Measurements from ENCODE around the gene DTNB. TPM values are rescaled to one million over a fixed set of nuclear protein-coding genes. Genes with fewer than 3 reads are reported as not detected.
"Not testable (repeated sequence)": the region's sequence is repeated elsewhere in the genome, so short reads cannot be mapped to it uniquely, and the experiment has no call there.

Gene DTNB
- total RNA-seq, 1 donor from 2014 or later, result 28.9 TPM

DNA sequence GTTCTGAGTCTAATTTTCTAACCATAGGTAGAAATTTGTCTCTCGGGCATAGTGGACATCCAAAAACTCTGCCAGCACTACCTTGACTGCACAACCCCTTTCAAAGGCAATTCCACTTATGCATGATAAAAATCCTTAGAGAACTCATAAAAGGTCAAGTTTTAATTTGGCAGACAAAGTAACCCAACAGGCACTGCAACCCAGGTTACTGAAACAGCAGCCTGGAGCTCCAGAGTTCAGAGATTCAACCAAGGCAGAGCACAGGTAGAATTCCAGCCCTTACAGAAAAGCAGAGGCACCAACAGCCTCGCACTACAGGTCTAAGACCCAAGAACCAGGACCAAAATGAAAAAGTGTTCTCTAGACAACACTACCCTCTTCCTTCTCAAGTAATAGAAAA, 1.8 kb downstream of the DTNB start:
- H3K36me3 Mint-ChIP-seq (ENCODE audit: low read depth), result peaks cover 1% of the 10 kb centered on the region
- intact Hi-C loops (cut with micrococcal nuclease), result loop anchor here (2.0 kb wide), 1 partner anchor 181 kb away; no protein-coding TSS in a partner anchor
- no peak for DNase-seq (ENCODE audit: low spot score)
- no peak overlapping the region for H3K27ac Mint-ChIP-seq
- H3K4me3 Mint-ChIP-seq, result peak overlapping the region; percentile 82
- H3K4me1 Mint-ChIP-seq (ENCODE audit: low read depth), result peaks cover 38% of the 10 kb centered on the region
- H3K27me3 Mint-ChIP-seq (ENCODE audit: insufficient read depth), result peaks cover 26% of the 10 kb centered on the region
- no peaks in the 10 kb centered on the region for H3K9me3 Mint-ChIP-seq

DNA sequence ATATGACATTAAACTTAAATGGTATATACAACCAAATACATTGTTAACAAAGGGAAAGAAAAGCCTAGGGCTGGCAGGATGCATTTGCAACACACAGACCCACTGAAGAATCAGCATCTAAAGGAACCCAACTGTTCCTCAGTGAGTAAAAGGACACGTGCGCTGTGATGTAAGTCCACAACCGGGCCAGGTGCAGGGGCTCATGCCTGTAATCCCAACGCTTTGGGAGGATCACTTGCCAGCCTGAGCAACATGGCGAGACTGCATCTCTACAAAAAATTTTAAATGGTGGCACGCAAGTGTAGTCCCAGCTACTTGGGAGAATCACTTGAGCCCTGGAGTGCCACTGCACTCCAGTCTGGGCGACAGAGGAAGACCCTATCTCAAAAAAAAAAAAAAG, 3.9 kb downstream of the DTNB start:
- intact Hi-C loops (cut with micrococcal nuclease), result no loop called here
- Mint-ChIP-seq H3K27me3 (ENCODE audit: insufficient read depth) (peaks cover 15% of the 10 kb centered on the region), H3K27ac (no peak overlapping the region), H3K4me1 (ENCODE audit: low read depth) (peaks cover 43% of the 10 kb centered on the region), H3K4me3 (no peak overlapping the region), H3K36me3 (ENCODE audit: low read depth) (peaks cover 1% of the 10 kb centered on the region), H3K9me3 (no peaks in the 10 kb centered on the region)
- DNase-seq (ENCODE audit: low spot score), result no peak

DNA sequence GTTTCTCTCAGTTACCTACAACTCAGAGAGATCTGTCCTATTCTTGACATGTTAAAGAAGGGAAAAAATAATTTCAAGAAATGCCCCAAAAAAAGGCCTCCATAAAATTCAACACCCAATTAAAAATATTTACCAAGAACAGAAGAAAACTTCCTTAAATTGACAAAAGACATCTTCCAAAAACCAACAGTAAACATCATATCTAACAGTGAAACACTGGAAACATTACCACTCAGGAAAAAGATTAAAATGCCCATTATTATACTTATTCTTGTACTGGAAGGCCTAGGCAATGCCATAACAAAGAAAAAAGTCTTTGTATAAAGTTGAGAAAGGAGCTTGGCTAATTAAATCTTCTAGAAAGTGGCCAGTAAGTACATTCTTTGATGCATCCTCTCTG, 7.2 kb downstream of the DTNB start:
- peaks cover 16% of the 10 kb centered on the region for H3K27me3 Mint-ChIP-seq (ENCODE audit: insufficient read depth)
- H3K4me3 Mint-ChIP-seq, result no peak overlapping the region
- H3K9me3 Mint-ChIP-seq, result no peaks in the 10 kb centered on the region

DNA sequence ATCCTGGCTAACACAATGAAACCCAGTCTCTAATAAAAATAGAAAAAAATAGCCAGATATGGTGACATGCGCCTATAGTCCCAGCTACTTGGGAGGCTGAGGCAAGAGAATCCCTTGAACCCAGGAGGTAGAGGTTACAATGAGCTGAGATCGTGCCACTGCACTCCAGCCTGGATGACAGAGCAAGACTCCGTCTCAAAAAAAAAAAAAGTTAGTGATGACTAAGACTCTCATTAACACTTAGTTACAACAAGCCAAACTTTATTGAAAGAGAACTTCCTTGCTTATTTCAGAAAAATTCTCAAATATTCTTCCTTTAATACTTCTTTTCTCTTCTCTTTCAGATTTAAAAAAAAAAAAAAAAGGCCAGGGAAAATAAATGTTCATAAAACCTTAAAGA, 7.9 kb downstream of the DTNB start:
- H3K36me3 Mint-ChIP-seq (ENCODE audit: low read depth); H3K27ac Mint-ChIP-seq; H3K4me3 Mint-ChIP-seq; intact Hi-C loops (cut with micrococcal nuclease); DNase-seq (ENCODE audit: low spot score); H3K9me3 Mint-ChIP-seq: not testable (repeated sequence)
- Mint-ChIP-seq H3K4me1 (ENCODE audit: low read depth) (peaks cover 22% of the 10 kb centered on the region), H3K27me3 (ENCODE audit: insufficient read depth) (peaks cover 12% of the 10 kb centered on the region)

More for the DNA sequence above, 7.2 kb downstream of the DTNB start:
- H3K4me1 Mint-ChIP-seq (ENCODE audit: low read depth), result peaks cover 30% of the 10 kb centered on the region
- no peak for DNase-seq (ENCODE audit: low spot score)
- peaks cover 1% of the 10 kb centered on the region for H3K36me3 Mint-ChIP-seq (ENCODE audit: low read depth)
- H3K27ac Mint-ChIP-seq, result no peak overlapping the region
- intact Hi-C loops (cut with micrococcal nuclease), result no loop called here

DNA sequence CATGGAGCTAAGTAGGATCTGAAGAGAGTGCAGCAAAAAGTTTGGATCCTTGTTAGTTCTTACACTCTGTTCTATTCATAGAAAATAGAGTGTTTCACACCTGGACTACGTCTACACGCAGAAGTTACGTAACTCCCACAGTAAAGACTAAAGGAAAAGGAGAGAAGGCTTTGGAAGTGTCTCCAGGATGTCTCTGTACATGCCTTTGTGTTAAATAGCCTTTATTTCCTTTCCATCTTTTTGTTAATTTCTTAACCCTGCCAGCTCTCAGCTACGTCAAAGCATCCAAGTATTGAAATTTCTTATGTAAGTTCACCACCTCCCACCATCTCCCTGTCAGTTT, 8.4 kb downstream of the DTNB start:
- peaks cover 1% of the 10 kb centered on the region for H3K36me3 Mint-ChIP-seq (ENCODE audit: low read depth)
- H3K9me3 Mint-ChIP-seq, result no peaks in the 10 kb centered on the region
- no peak overlapping the region for H3K4me3 Mint-ChIP-seq
- no peak for DNase-seq (ENCODE audit: low spot score)
- H3K4me1 Mint-ChIP-seq (ENCODE audit: low read depth), result peaks cover 19% of the 10 kb centered on the region
- intact Hi-C loops (cut with micrococcal nuclease), result loop anchor here (1.0 kb wide), 1 partner anchor 58 kb away; no protein-coding TSS in a partner anchor
- H3K27me3 Mint-ChIP-seq (ENCODE audit: insufficient read depth), result peaks cover 10% of the 10 kb centered on the region
- H3K27ac Mint-ChIP-seq, result no peak overlapping the region

DNA sequence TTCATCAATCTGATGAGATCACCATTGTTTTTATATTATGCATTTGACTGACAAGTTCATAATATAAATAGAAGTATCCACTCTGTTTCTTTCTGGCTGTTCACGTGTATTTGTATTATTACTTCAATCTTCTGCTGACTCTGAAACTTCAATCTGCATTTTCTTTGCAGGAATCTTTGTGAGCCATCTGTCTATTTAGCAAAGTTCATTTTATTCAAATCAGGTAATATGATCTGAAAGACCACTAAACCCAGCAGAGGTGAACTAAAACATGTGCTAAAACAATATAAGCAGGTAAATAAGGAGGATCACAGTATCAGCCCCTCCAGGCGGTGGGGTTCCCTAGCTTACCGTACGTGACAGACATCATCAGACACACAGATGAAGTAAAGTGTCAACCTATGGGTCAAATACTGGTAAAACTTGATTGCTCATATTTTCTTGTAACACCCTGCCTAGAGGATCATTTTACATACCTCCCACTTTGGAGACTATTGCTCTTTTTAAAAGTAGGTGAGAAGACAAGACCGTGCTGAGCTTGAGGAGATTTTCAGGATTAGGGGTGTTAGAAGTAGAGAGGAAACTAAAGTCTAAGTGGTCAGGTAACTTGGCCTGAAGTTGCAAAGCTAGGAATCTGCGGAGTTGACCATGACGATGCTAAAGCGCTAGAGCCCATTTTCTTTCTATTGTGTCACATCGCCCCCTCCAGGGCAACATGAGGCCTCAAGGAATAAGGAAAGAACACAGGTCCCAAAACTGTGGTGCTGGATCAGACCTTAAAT, 9.0 kb downstream of the DTNB start:
- Mint-ChIP-seq H3K36me3 (ENCODE audit: low read depth) (peaks cover 1% of the 10 kb centered on the region), H3K27me3 (ENCODE audit: insufficient read depth) (peaks cover 8% of the 10 kb centered on the region)

DNA sequence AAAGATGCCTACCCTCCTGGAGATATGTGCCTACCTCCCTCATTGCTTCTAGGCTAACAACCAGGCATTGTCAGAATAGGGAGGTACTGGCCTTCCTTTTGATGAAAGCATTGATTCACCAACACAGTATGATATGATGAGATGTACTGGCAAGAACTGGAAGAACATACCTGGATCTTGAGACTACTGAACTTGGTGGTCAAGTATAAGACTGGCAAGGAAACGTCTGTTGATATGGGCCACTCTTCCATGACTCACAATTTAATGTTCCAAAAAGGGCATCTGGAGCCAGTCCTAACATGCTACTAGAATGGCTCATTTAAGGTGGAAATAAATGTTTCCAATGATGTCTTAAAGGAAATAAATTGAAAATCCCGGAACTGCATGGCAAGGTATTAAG, 18.1 kb downstream of the DTNB start:
- H3K4me3 Mint-ChIP-seq, result no peak overlapping the region
- intact Hi-C loops (cut with micrococcal nuclease), result no loop called here

More for the DNA sequence above, 9.0 kb downstream of the DTNB start:
- Mint-ChIP-seq H3K4me3 (no peak overlapping the region), H3K4me1 (ENCODE audit: low read depth) (peaks cover 17% of the 10 kb centered on the region), H3K9me3 (no peaks in the 10 kb centered on the region), H3K27ac (no peak overlapping the region)
- intact Hi-C loops (cut with micrococcal nuclease), result loop anchor here (1.0 kb wide), 1 partner anchor 57 kb away; no protein-coding TSS in a partner anchor
- DNase-seq (ENCODE audit: low spot score), result no peak

DNA sequence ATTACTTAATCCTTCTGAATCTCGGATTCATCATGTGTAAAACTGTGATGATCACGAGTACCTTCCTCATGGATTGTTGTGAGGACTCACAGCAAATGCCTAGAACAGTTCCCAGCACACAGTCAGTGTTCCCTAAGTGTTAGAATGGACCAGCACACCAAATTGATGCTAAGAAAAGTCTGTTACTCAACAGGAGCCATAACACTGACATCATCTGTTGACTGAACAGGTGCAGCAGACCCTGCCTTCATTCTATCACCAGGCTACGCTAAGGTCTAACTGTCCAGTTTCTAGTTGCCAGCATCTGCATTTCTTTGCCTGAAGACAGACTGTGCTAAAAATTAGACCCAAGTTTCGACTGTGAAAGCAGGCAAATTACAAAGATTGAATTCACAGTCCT, 18.6 kb downstream of the DTNB start:
- no peak overlapping the region for H3K4me3 Mint-ChIP-seq
- intact Hi-C loops (cut with micrococcal nuclease), result no loop called here
- H3K27me3 Mint-ChIP-seq (ENCODE audit: insufficient read depth), result peaks cover 2% of the 10 kb centered on the region
- H3K4me1 Mint-ChIP-seq (ENCODE audit: low read depth), result peaks cover 9% of the 10 kb centered on the region
- H3K9me3 Mint-ChIP-seq, result no peaks in the 10 kb centered on the region
- H3K36me3 Mint-ChIP-seq (ENCODE audit: low read depth), result peaks cover 5% of the 10 kb centered on the region
- no peak overlapping the region for H3K27ac Mint-ChIP-seq
- DNase-seq (ENCODE audit: low spot score), result no peak

More for the DNA sequence above, 18.1 kb downstream of the DTNB start:
- Mint-ChIP-seq H3K4me1 (ENCODE audit: low read depth) (peaks cover 9% of the 10 kb centered on the region), H3K36me3 (ENCODE audit: low read depth) (peaks cover 5% of the 10 kb centered on the region), H3K27me3 (ENCODE audit: insufficient read depth) (peaks cover 2% of the 10 kb centered on the region), H3K9me3 (no peaks in the 10 kb centered on the region), H3K27ac (no peak overlapping the region)
- no peak for DNase-seq (ENCODE audit: low spot score)

DNA sequence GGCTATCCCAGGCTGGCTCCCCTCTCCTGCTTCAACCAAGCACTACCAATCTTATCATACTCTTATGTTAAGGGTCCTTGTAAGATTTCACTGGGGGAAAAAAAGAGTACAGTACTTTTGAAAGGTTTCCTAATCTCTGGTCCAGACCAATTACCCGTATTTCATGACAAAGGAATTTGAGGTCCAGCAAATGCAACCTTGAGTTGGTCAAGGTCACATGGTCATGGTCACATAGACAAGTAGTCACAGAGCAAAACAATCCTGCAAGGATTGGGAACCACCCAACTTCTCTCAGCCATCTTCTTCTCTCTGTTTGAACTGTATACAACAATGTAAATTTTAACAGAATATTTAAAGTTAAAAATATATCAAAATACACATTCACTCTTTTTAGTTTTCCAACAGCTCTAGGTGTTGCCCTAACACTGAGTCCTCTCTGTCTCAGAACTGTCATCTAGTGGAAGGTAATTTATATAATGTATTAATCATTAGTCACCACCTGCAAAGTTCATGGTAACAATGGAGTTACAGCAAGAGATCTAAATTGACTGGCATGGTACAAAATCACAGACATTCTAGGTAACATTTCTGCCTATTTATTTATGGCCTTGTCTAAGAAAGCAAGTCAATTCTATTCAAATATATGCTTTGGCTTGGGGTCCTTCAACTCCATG, 21.5 kb downstream of the DTNB start:
- Mint-ChIP-seq H3K27me3 (ENCODE audit: insufficient read depth) (no peaks in the 10 kb centered on the region), H3K9me3 (no peaks in the 10 kb centered on the region)
- intact Hi-C loops (cut with micrococcal nuclease), result no loop called here

DNA sequence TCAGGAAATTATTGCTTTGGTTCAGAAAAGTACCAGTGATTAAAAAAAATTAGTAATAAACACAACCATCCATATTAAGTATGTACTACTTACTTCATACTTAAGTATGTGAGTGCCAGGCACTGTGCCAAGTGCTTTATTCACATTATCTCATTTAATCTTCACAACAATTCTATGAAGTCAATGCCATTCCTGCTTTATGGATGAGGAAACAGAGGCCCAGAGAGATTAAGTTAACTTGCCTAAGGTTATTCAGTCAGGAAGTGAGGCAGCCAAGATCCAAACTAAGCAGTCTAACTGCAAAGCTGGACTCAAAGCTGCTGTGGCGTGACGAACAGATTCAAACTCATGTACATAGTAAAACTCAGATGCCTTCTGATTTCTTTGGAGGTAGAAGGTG, 22.3 kb downstream of the DTNB start:
- H3K9me3 Mint-ChIP-seq, result no peaks in the 10 kb centered on the region
- no peak overlapping the region for H3K27ac Mint-ChIP-seq
- H3K36me3 Mint-ChIP-seq (ENCODE audit: low read depth), result peaks cover 7% of the 10 kb centered on the region
- no peaks in the 10 kb centered on the region for H3K4me1 Mint-ChIP-seq (ENCODE audit: low read depth)
- H3K4me3 Mint-ChIP-seq, result no peak overlapping the region
- DNase-seq (ENCODE audit: low spot score), result no peak
- H3K27me3 Mint-ChIP-seq (ENCODE audit: insufficient read depth), result peaks cover 1% of the 10 kb centered on the region
- intact Hi-C loops (cut with micrococcal nuclease), result no loop called here

More for the DNA sequence above, 21.5 kb downstream of the DTNB start:
- H3K27ac Mint-ChIP-seq, result no peak overlapping the region
- DNase-seq (ENCODE audit: low spot score), result no peak
- H3K4me3 Mint-ChIP-seq, result no peak overlapping the region
- H3K4me1 Mint-ChIP-seq (ENCODE audit: low read depth), result peaks cover 4% of the 10 kb centered on the region
- peaks cover 6% of the 10 kb centered on the region for H3K36me3 Mint-ChIP-seq (ENCODE audit: low read depth)

DNA sequence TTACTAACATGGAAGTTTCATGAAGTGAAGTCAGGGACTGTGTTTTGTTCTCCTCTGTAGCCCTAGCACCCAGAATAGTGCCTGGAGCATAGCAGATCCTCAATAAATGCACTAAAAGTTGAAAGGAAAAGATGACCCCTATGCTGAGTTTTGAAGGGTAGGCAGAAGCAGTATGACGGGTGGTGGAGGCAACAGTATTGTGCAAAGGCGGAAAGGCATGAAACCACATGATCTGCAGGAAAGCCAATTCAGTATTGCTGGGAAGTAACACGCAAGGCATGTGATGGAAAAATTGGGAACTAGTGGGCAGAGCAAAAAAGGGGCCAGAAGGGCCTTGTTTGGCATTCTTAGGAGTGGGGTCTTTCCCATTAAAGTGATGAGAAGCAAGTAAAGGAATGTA, 23.1 kb downstream of the DTNB start:
- no peaks in the 10 kb centered on the region for H3K9me3 Mint-ChIP-seq
- intact Hi-C loops (cut with micrococcal nuclease), result no loop called here
- no peaks in the 10 kb centered on the region for H3K4me1 Mint-ChIP-seq (ENCODE audit: low read depth)

DNA sequence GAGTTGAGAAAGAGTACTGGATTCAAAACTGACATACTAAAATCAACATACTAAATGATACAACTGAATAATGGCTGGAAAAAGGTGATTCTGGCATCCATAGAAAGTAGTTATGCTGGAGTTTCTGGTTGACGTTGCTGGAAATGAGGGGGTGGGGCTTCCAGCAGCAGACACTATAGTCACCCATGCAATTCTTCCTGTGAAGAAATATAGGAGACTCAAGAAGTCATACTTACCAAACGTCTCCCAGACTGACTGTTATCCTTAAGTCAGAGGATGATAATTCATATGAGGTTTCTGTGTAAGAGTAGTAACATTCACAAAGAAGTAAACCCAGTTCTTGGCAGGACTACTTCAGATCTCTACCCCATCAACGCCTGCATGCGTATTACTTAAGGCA, 23.6 kb downstream of the DTNB start:
- intact Hi-C loops (cut with micrococcal nuclease), result no loop called here
- Mint-ChIP-seq H3K27ac (no peak overlapping the region), H3K4me1 (ENCODE audit: low read depth) (no peaks in the 10 kb centered on the region), H3K27me3 (ENCODE audit: insufficient read depth) (peaks cover 1% of the 10 kb centered on the region), H3K4me3 (no peak overlapping the region), H3K9me3 (no peaks in the 10 kb centered on the region), H3K36me3 (ENCODE audit: low read depth) (peaks cover 7% of the 10 kb centered on the region)
- no peak for DNase-seq (ENCODE audit: low spot score)

More for the DNA sequence above, 23.1 kb downstream of the DTNB start:
- Mint-ChIP-seq H3K4me3 (no peak overlapping the region), H3K36me3 (ENCODE audit: low read depth) (peaks cover 7% of the 10 kb centered on the region), H3K27me3 (ENCODE audit: insufficient read depth) (peaks cover 1% of the 10 kb centered on the region), H3K27ac (no peak overlapping the region)
- no peak for DNase-seq (ENCODE audit: low spot score)

DNA sequence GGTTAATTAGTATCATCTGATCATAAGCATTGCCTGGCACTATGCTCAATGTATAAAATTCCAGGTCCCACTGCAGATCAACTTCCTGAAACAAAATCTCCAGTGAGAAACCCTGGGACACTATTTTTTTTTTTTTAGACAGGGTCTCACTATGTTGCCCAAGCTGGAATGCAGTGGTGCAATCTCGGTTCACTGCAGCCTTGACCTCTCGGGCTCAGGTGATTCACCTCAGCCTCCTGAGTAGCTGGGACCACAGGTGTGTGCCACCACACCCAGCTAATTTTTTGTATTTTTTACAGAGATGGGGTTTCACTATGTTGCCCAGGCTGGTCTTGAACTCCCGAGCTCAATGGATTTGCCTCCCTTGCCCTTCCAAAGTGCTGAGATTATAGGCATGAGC, 31.1 kb downstream of the DTNB start:
- no peak for DNase-seq (ENCODE audit: low spot score)
- H3K9me3 Mint-ChIP-seq, result no peaks in the 10 kb centered on the region
- no peak overlapping the region for H3K4me3 Mint-ChIP-seq
- intact Hi-C loops (cut with micrococcal nuclease), result no loop called here
- no peak overlapping the region for H3K27ac Mint-ChIP-seq
- H3K27me3 Mint-ChIP-seq (ENCODE audit: insufficient read depth), result peaks cover 1% of the 10 kb centered on the region
- H3K36me3 Mint-ChIP-seq (ENCODE audit: low read depth), result peaks cover 22% of the 10 kb centered on the region
- H3K4me1 Mint-ChIP-seq (ENCODE audit: low read depth), result peaks cover 8% of the 10 kb centered on the region

All from activated T-helper 1 cell treated with anti-CD3 and anti-CD28 coated beads, Interleukin-12 subunit alpha, Interleukin-12 subunit beta, Interleukin-2, Interleukin-4 antibody, amounts not matched to agents 30 ng/mL and 10 ng/mL and 1 ng/mL, durations not matched to agents 14 hours and 24 hours and 36 hours (primary cell).